Medulla oblongata (tissue), 1 donor: ENCODE data around the gene TSEN54.

ENCODE experiments used
- DNase-seq: peaks from one replicate; pipeline ENCODE4 v3.0.0-alpha.2; 2015; ENCODE audit errors: extremely low spot score

The TSEN54 gene

GRCh38 chr17:75503976-75504346 lies 12.4 kb upstream of the TSEN54 start:
- DNase-seq, result no peak

GRCh38 chr17:75504347-75505151 lies 11.8 kb upstream of the TSEN54 start:
- DNase-seq, result no peak

GRCh38 chr17:75505152-75505409 lies 11.2 kb upstream of the TSEN54 start:
- DNase-seq, result no peak

- DNase-seq, result no peak
These were observed 10.7 kb upstream of the TSEN54 start for GRCh38 chr17:75505640-75506039.

- no peak for DNase-seq
These were observed 10.2 kb upstream of the TSEN54 start for GRCh38 chr17:75506134-75506533.

GRCh38 chr17:75506888-75507287 lies 9.4 kb upstream of the TSEN54 start:
- DNase-seq, result no peak

GRCh38 chr17:75507733-75508719 lies 8.3 kb upstream of the TSEN54 start:
- peak; percentile 91 for DNase-seq

- DNase-seq, result no peak
These were observed 7.4 kb upstream of the TSEN54 start for GRCh38 chr17:75508931-75509361.

- DNase-seq, result no peak
These were observed 6.6 kb upstream of the TSEN54 start for GRCh38 chr17:75509528-75510258.

GRCh38 chr17:75511270-75511609 lies 5.1 kb upstream of the TSEN54 start:
- no peak for DNase-seq

GRCh38 chr17:75511610-75512575 lies 4.4 kb upstream of the TSEN54 start:
- no peak for DNase-seq

GRCh38 chr17:75512926-75513640 lies 3.2 kb upstream of the TSEN54 start:
- DNase-seq, result no peak

GRCh38 chr17:75513641-75514000 lies 2.7 kb upstream of the TSEN54 start:
- DNase-seq, result no peak

- no peak for DNase-seq
These were observed 1.9 kb upstream of the TSEN54 start for GRCh38 chr17:75514299-75514918.

- peak; percentile 36 for DNase-seq
These were observed 1.3 kb upstream of the TSEN54 start for GRCh38 chr17:75514919-75515495.

- DNase-seq, result peak; percentile 96
These were observed 653 bp upstream of the TSEN54 start, which contains the start of gene CASKIN2 for GRCh38 chr17:75515496-75516254. Gene CASKIN2, minus strand, starts transcription at chr17:75515537. Its CDS starts 1,733 bp downstream, at chr17:75513804.

GRCh38 chr17:75516619-75517296 lies 430 bp downstream of the TSEN54 start:
- DNase-seq, result no peak

GRCh38 chr17:75517297-75517865 lies 1.1 kb downstream of the TSEN54 start:
- no peak for DNase-seq
